Muscle of arm (tissue), 12 donors: ENCODE data around the gene SH3D21. TPM values are rescaled to one million over a fixed set of nuclear protein-coding genes. Genes with fewer than 3 reads are reported as not detected.

Experiments used
- DNase-seq: peaks from one replicate; pipeline ENCODE4 v3.0.0-alpha.2; 2013
- polyA plus RNA-seq, 12 donors: library from polyadenylated mRNA; unstranded; fragments of 120-200 nt; gene quantifications; one replicate each; pipeline ENCODE4 v1.2.1, GENCODE V29; 2013; ENCODE audit not compliant: insufficient read length in 12 of 12

Gene SH3D21
- polyA plus RNA-seq, 12 donors, result 2.1 to 16.8 (median 3.0) TPM; not detected in 1

GRCh38 chr1:36303244-36303643, 2.9 kb upstream of the SH3D21 start:
- DNase-seq, result no peak

DNA sequence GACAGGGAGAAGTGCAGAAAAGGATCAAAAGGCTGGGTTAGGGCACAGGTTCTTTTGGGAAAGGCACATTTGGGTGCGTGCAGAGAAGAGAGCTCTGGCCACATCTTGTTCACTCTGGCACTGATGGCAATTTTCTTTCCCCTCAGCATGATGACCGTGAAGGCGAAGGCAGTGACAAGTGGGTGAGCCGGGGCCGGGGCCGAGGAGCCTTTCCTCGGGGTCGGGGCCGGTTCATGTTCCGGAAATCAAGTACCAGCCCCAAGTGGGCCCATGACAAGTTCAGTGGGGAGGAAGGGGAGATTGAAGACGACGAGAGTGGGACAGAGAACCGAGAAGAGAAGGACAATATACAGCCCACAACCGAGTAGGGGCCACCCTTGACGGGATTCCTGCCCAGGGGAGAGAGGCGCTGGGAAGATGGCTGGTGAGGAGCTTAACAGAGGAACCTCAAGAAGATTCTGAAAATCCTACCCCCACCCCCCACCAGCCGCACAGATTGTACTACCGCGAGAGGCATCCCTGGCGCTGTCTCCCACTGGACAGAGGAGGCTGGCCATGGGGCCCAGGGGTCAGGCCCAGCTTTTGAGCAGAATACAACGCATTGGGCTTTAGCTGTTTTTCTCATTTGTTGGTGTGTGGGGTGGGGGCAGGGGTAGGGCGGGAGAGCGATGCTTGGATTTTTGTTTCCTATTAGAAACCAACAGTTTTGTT, 2.4 kb upstream of the SH3D21 start:
- no peak for DNase-seq

GRCh38 chr1:36304521-36304920, 1.6 kb upstream of the SH3D21 start:
- DNase-seq, result no peak

DNA sequence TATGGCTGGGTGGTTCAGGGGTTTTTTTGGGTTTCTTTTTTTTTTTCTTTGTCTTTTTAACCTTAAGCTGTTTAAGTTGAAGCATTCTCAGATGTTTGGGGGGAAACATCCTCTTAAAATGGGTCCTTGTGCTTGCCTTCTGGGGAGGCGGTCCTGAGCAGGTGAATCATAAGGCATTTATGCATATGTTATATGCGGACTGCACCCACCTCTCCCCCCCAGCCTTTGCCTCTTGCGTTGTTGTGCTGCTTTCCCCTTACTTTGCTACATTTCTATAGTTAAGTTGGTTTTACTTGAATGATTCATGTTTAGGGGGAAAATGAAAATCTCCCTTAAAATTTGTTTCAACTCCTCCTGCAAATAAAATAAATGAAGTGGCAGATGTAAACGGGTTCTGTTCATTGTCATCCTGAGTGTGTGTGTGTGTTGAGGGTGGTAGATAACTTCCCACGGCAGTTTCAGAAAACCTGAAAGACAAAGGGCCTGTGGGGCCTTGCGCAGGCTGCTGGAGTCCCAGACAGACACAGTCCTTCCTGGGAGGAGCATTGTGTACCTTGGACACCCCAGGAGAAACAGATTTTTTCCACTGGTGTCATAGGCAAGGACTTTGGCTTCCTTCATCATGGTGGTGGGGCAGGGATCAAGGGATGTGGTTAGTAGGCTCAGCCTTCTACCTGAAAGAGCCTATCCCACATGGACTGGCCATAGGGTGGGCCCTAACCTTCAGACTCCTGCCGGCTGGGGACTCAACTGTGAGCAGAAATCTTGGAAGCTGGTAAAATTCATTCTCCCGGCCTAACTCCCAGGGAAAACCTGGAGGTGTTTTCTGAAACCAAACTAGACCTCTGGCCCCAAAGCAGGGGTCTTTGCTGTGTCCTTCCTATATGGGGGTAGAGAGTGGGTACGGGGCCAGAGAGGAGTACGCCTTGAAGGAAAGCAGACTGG, 926 bp upstream of the SH3D21 start:
- no peak for DNase-seq

DNA sequence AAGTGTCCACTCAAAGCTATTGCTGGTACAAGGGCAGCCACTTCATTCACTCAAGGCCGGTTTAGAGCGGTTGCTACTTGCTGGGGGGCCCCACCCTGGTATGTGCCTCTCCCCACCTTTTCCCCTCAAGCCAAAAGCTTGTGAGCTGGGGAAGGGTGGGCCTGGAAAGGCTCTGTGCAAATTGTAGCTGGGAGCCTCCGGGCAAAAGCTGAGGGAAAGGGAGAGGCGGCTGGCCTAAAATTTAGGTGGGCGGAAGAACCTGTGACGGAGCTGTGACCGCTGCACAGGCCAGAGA, 306 bp upstream of the SH3D21 start:
- DNase-seq, result no peak

- DNase-seq, result peak; percentile 92
Measured at GRCh38 chr1:36306902-36307456, 811 bp downstream of the SH3D21 start.

DNA sequence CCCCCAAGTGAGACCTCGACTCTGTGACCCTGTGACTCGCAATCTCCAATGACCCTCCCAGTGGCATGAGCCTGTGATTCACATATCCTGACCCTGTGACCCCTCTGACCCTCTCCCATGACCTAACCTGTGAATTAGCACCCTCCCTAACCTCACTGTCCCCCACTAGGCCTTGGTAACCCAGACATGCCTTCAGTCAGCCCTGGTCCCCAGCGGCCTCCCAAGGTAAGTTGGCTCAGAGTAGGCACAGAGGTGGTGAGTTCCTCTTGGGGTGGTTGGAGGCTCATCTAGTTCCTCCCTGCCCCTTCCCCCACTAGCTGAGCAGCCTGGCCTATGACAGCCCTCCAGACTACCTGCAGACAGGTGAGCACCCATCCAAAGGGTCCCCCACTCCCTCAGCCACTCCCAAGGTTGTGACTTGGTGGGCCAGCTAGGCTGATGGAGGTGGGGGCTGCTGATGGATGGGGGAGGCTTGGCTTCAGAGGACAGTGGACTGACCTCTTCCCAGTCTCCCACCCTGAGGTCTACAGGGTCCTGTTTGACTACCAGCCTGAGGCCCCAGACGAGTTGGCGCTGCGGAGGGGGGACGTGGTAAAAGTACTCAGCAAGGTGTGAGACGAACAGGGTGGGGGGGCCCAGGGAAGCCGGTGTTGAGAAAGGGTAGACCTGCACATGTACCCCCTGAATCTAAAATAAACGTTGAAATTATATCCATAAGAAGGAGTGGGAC, 1.6 kb downstream of the SH3D21 start:
- no peak for DNase-seq

DNA sequence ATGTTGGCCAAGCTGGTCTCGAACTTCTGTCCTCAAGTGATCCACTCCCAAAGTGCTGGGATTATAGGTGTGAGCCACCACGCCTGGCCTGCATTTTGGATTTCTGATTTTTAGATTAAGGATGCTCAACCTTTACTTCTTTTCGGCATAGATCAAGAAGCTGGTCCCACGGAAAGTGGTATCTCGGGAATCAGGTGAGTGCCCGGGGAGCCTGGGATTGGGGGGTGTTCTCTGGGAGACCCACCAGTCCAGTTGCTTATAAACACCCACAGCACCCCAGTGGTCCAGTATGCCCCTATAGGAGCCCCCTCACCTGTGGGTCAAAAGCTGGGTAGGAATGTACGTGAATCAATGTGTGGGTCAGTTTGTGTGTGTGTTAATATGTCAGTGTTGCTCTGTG, 3.2 kb downstream of the SH3D21 start:
- DNase-seq, result no peak

DNA sequence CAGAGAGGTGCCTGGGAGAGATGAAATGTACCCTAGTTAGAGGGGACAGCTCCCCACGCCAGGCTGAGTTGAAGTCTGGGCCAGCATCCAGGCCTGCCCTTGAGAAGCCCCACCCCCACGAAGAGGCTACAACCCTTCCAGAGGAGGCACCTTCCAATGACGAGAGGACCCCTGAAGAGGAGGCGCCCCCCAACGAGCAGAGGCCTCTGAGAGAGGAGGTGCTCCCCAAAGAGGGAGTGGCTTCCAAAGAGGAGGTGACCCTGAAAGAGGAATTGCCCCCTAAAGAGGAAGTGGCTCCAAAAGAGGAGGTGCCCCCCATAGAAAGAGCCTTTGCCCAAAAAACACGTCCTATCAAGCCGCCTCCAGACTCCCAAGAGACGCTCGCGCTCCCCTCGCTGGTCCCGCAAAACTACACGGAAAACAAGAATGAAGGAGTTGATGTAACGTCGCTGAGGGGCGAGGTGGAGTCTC, 14.2 kb downstream of the SH3D21 start:
- DNase-seq, result no peak

DNA sequence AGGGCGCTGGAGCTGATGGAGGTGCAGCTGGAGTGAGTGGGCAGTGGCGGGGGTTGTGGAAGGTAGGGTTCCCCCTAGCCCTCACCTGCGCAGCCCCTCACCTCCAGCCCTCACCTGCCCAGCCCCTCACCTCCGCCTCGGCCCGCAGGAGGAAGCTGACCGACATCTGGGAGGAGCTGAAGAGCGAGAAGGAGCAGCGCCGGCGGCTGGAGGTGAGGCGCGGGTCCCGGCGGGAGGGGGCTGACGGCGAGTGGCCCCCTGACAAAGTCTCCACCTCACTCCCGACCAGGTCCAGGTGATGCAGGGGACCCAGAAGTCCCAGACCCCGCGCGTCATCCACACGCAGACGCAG, 14.6 kb downstream of the SH3D21 start:
- no peak for DNase-seq

- peak; percentile 94 for DNase-seq
Measured at GRCh38 chr1:36321119-36321951, 15.2 kb downstream of the SH3D21 start.

DNA sequence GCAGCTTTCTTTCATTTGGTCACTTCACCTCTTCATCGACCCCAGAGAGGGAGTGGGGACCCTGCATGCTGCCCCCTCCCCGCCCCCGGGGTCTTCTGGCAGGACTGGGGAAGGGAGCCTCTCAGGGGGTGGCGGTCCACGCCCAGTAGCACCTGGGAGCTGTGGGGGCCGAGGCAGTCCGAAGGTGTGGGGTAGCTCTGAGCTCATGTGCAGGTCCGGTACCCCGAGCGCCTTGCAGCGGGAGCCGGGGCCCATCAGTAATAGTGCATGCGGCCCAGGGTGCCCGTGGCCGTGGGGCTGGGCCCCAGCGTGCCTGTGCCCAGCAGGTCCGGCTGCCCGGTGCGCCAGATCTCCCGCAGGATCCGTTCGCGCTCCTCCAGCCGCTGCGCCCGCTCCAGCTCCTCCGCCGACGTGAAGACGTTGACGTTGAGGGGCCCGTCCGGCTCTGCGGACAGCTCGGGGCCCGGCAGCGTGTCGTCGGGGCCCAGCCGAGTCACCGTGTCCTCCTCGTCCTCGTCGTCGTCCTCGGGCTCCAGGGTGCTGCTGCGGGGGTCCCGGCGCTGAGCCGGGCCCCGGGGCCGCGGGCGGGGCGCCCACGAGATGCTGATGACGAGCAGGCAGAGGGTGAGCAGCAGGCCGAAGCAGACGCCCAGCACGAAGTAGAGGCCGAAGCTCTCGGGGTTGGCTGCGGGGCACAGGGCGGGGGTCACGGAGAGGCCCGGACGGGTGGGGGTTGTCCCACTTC, 16.0 kb downstream of the SH3D21 start:
- DNase-seq, result no peak

DNA sequence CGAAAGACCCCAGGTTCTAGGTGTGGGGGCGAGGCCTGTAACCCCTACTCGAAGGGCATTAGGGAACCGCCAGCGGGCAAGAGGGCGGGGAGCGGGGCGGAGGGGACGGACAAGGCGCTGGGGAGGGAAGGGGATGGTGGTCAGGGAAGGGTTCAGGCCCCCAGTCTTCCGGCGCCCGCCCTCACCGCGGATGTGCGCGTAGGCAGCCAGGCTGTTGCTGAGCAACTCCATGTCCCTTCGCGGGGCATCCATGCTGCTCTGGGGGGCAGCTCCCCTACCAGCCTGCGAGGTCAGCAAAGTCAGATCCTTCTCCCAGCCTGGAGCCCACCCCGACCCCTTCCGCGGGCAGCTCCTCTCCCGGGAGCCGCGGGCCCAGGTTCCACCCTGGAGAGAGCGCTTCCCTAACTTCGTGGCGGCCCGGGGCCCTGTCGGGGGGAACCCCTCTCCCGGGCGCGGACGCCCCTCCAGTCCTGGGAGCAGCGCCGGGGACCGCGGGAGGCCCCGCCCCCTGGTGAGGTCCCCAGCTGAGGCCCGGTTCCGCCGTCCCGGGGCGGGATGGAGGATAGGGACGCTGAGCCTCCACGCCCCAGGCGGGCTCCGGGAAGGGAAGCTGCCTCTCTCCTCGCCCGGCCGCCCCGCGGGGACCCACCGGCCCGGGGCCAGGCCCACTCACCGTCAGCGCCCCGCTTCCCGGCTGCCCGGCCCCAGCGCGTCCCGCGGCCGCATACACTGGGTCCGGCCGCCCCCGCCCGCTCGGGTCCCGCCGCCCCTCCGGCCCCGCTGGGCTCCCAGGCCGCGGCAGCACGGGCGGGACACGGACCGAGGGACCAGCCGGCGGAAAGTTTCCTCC, 16.8 kb downstream of the SH3D21 start:
- peak; percentile 66 for DNase-seq

GRCh38 chr1:36323636-36324352, 17.6 kb downstream of the SH3D21 start, which contains the start of gene EVA1B:
EVA1B (minus strand) TSS chr1:36323645; CDS start chr1:36323037, 608 bp downstream.
- DNase-seq, result peak; percentile 85

DNA sequence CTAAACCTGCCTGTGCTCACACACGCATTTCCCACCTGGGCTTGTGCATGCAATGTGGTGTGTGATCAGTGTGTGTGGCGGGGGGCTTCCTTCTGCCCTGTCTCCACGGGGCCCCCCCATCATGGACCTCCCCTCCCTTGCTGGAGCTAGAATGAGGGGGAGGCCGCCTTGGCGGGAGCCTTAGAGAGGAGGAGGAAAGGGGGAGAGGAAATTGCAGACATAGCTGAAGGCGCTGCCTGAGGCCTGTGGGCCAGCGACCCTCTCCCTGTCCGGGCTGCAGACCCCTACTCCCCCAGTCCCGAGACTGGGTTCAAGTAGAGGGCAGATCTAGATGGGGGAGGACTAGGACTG, 18.2 kb downstream of the SH3D21 start:
- no peak for DNase-seq

GRCh38 chr1:36326499-36326898, 20.3 kb downstream of the SH3D21 start:
- DNase-seq, result no peak

- no peak for DNase-seq
Measured at GRCh38 chr1:36327421-36328087, 21.4 kb downstream of the SH3D21 start.

GRCh38 chr1:36328088-36328480, 21.9 kb downstream of the SH3D21 start:
- DNase-seq, result no peak
